Uterus (tissue), 2 donors: ENCODE measurements around the gene SAMD4A.

Experiments
- CTCF ChIP-seq, 4 experiments: fragments of 200-600 bp in 2 of 4; fragments of 450-650 bp in 2 of 4; sonication (generic) in 2 of 4; IDR thresholded peaks; one replicate each; pipeline ENCODE4 v1.5.1; 2016 to 2019; ENCODE audit warnings: antibody characterized with exemption in 4 of 4, mild to moderate bottlenecking in 2 of 4, moderate library complexity in 1 of 4
- POLR2A ChIP-seq, 2 donors: fragments of 450-650 bp; IDR thresholded peaks; one replicate each; pipeline ENCODE4 v1.6.1; 2016; ENCODE audit warnings: antibody characterized with exemption in 2 of 2, mild to moderate bottlenecking in 1 of 2, moderate library complexity in 1 of 2

- no peak for TF ChIP-seq CTCF (IDR thresholded peaks at IDR 0.05)
- TF ChIP-seq POLR2A (IDR thresholded peaks at IDR 0.05), result no peak
Measured at GRCh38 chr14:54788701-54789100, 221.8 kb downstream of the SAMD4A start.
